Activated CD4-positive, alpha-beta T cell treated with anti-CD3 and anti-CD28 coated beads, Interleukin-2, amount 50 U/mL, for 48 hours (primary cell): ENCODE measurements around the gene ADGRG7.

Experiments
- DNase-seq, 2 experiments: peaks; one replicate each; pipeline ENCODE4 v3.0.0-alpha.2; 2020

ADGRG7 gene

GRCh38 chr3:100602506-100603444 is 6.6 kb upstream of the ADGRG7 start:
- no peak for DNase-seq

DNA sequence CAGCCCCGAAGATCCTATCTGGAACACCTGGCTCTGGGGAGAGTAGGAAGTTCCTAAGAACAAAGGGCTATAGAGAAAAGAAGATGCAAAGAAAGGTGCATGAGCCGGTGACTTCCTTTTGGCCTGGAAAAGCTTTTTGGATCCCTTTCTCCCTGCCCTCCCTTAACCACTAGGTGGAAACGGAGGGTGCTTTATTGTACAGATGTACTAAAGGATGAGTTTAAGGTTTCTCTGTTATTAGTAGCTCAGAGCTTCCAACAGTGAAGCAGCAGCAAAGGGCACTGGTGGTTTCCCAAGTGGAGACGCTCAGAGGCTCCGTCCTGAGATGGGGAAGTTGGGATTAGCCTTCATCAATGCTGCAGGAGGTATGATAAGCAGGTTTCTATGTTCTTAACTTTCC is 5.9 kb upstream of the ADGRG7 start:
- DNase-seq: no peak

- no peak for DNase-seq
These were observed 4.0 kb upstream of the ADGRG7 start for GRCh38 chr3:100605358-100605757.

DNA sequence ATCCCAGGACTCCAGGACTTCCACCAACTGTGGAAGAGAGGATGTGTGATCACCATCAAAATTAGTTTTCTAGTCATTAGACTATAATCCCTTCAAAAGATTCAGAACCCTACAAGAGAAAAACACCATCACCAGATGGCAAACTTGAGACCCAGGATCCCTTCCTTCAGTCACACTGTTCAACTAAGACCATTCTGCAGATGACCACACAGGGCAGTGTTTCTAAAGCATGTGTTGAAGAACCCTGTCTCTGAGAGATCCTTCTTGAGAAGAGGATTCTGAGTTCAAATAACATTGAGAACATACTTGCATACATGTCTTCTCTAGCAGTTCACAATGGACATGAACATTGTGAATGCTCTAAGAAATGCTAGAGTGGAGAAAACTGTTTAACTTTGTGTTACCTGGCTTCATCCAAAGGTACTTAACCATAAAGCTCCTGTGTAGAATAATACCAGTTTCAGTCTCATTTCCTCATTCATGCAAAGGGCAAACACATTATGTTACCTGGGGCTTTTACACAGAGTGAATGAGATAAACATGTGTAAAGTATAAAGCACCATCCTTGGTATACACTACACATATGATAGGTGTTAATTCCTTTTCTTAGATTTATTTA is 2.4 kb upstream of the ADGRG7 start:
- DNase-seq: no peak

- DNase-seq: no peak
These were observed 562 bp downstream of the ADGRG7 start for GRCh38 chr3:100609963-100610362.

DNA sequence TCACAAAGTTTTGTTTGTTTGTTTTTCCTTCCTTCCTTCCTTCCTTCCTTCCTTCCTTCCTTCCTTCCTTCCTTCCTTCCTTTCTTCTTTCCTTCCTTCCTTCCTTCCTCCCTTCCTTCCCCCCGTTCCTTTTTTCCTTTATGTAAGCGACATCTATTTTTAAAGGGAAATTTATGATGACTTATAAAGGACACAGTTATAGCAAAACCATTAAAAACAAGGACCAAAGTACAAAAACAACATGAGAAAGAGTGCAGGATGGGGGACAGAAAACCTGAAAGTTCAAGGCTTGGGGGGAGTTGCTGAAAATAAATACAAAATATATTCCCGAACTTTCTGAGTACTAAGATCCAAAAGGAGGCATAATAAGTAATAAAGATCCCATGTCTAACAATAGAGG is 1.8 kb downstream of the ADGRG7 start:
- no peak for DNase-seq

- no peak for DNase-seq
These were observed 4.5 kb downstream of the ADGRG7 start for GRCh38 chr3:100613721-100614390.

DNA sequence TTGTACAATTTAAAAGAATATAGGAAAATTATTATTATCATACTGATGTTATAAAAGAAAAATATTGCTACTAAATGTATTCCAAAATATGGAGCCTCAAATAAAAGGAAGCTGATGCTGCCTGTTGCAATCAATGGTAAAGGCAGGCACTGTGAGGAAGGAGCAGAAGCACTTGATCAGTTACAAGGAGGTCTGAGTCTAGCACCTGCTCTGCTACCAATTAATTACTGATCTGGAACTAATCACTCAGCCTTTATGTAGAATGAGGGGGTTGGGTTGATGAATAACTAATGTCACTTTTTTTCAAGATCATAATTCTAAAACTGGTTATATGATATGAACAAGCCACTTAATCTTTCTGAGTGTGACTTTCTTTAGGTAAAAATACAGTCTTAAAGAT is 5.5 kb downstream of the ADGRG7 start:
- no peak for DNase-seq

DNA sequence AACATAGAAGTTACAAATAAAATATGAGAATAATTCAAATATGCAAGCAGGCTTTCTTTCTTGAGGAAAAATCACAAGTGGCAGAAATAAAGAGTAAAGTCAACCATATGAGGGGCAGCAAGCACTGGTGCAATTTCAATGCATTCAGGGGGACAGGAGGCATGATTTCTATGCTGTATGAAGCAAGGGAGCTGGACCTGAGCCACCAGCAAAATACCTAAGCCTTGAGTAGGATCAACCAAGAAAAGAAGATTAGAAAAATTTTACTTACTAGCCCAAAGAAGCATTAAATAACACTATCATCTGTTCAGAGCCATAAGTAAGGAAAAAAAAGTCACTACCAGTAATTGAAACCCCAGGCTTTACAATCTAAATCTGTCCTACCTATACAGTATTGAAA is 6.3 kb downstream of the ADGRG7 start:
- DNase-seq: no peak

GRCh38 chr3:100621251-100621650 is 11.8 kb downstream of the ADGRG7 start:
- DNase-seq: no peak

- DNase-seq: no peak
These were observed 18.1 kb downstream of the ADGRG7 start for GRCh38 chr3:100627491-100627890.

- no peak for DNase-seq
These were observed 20.2 kb downstream of the ADGRG7 start for GRCh38 chr3:100629421-100630127.

DNA sequence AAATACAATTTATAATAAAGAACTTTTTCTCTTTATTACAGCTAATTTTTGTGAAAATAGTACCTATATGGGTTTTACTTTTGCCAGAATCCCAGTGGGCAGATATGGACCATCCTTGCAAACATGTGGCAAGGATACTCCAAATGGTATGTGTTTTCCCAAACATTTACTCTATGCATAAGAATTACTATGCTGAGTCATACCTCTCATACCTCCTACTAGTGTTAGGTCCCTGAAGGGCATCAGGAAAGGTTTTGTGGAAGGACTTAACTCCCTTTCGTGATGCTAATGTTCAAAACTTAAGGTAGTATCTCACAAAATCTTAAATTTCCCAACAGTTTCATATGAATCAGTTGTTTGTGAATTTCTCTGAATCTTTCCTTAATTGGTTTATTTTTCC is 21.3 kb downstream of the ADGRG7 start:
- no peak for DNase-seq

DNA sequence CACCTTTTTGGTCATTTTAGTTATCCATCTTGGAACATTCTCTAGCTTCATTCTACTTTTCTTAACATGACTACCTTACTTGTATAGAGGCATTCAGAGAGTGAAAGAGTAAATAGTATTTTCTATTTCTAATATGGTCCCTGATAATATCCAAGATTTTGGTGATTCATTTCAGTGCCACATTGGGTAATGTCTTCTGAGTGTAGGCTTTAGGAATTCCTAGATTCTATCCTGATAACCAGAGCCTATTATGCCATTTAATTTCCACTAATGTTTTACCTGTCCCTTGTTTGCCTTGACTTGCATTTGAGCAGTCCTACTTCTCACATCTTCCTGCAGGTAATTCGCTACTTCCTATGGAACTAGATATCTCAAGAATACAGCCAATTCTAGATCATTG is 21.8 kb downstream of the ADGRG7 start:
- no peak for DNase-seq

GRCh38 chr3:100634493-100635272 is 25.3 kb downstream of the ADGRG7 start:
- DNase-seq: peak in 1 of 2 experiments; percentile 16

DNA sequence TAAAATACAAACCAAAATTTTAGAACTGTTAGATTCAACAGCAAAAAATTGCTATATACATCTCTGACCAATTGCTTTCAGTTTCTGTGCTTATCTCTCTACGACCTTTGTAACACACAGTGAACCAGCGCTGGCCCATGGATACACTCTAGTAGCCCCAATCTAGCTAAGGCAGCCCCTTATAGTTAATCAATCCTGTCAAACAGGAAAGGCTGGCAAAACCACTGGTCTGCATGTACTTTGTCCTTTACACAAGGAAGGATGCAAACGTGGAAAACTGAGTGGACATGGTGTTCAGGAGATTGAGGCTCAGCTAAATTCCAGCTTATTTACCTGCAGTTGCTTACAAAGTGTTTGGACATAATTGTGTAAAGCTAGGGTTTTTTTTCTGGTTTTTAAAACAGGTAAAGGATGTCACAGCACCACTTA is 25.9 kb downstream of the ADGRG7 start:
- DNase-seq: no peak

DNA sequence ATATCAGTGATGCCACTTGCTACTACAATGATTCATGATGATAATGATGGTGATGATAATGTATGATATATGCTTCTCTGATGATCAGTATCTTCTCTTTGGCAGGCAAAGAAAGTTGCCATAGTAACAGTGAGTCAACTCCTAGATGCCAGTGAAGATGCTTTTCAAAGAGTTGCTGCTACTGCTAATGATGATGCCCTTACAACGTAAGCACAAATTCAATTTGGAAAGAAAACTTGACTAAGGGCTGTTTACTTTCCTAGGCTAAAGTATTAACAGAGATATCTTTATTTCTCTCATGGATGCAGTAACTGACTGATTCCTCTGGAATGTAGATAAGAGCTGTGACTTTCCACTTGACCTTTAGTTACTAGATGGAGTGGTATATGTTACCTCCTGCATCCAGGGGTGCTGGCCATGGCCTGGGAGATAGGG is 27.8 kb downstream of the ADGRG7 start:
- DNase-seq: no peak

- DNase-seq: no peak
These were observed 31.2 kb downstream of the ADGRG7 start for GRCh38 chr3:100640633-100641032.

DNA sequence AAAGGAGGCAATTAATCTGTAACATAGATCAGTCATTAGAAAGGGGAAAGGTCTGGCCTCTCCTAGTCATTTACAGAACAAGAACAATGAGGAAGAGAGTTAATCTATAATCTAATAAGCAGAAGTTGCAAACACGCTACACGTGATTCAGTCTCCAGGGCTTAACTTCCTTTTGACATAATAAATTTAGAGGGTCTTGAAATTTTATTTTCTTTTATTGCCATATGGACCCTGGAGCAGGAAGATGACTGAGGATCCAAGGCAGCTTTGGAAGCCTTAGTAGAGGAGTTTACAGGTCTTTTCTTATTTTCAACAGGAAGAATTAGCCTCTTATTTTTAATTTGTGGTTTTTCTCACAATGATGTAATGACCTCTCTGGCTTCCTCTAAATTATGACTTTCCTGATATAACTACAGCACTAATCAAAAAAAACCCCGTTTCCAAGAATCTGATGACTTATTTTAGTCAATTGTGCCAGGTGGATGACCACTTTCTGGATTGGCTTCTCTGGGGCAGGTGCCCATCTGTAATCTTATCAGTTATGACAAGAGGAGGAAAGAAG is 32.2 kb downstream of the ADGRG7 start:
- no peak for DNase-seq

GRCh38 chr3:100645913-100646312 is 36.5 kb downstream of the ADGRG7 start:
- DNase-seq: no peak

- DNase-seq: no peak
These were observed 37.8 kb downstream of the ADGRG7 start for GRCh38 chr3:100647171-100647570.

GRCh38 chr3:100647657-100648056 is 38.3 kb downstream of the ADGRG7 start:
- no peak for DNase-seq
